Left ventricle myocardium superior (tissue), 1 donor: ENCODE results near the gene ZNHIT6. TPM values are rescaled to one million over a fixed set of nuclear protein-coding genes. Genes with fewer than 3 reads are reported as not detected.

Experiments used
- ATAC-seq: fragments of 200-7000 bp; cut with Tn5 transposase; one replicate; pipeline ENCODE4 v1.9.1; 2020; ENCODE audit warnings: mild to moderate bottlenecking, moderate library complexity
- DNase-seq: peaks from one replicate; pipeline ENCODE4 v3.0.0-alpha.2; 2020
- intact Hi-C: fragments of 100-400 bp; cut with micrococcal nuclease; formaldehyde crosslinking; loops from one replicate; pipeline ENCODE4 v1.11.0; 2022
- total RNA-seq: library from RNA; stranded (reverse); fragmentation: NEBNext Ultra II Directional; extraction: Animal tissue kit (Norgen Biotek cat#: 25700); gene quantifications from one replicate; pipeline ENCODE4 v1.2.1, GENCODE V29; 2021
- donor health status: DM: no; HTN: yes; CAD: no; lungs with severe emphysema.

ZNHIT6 gene
- total RNA-seq, 1 donor from 2014 or later = 10.5 TPM

- intact Hi-C loops = no loop called here
- ATAC-seq = no peak
Observed at GRCh38 chr1:85604298-85604997, 103.8 kb downstream of the ZNHIT6 start.

GRCh38 chr1:85603086-85603880 lies 105.0 kb downstream of the ZNHIT6 start:
- intact Hi-C loops = no loop called here
- ATAC-seq = no peak

More at GRCh38 chr1:85604298-85604997, 103.8 kb downstream of the ZNHIT6 start:
- no peak for DNase-seq

GRCh38 chr1:85602571-85602970 lies 105.7 kb downstream of the ZNHIT6 start:
- intact Hi-C loops = no loop called here
- ATAC-seq (no peak), DNase-seq (no peak)

More at GRCh38 chr1:85603086-85603880, 105.0 kb downstream of the ZNHIT6 start:
- no peak for DNase-seq

- ATAC-seq = no peak
- no peak for DNase-seq
- intact Hi-C loops = no loop called here
Observed at GRCh38 chr1:85601901-85602300, 106.3 kb downstream of the ZNHIT6 start.

- intact Hi-C loops = no loop called here
- ATAC-seq (no peak), DNase-seq (no peak)
Observed at GRCh38 chr1:85599681-85600080, 108.6 kb downstream of the ZNHIT6 start.

Other genes with a start within 250 kb of the ZNHIT6 start
- 4.1 TPM for gene DDAH1, start 243.3 kb downstream of the ZNHIT6 start, total RNA-seq
- gene CCN1, start 127.7 kb downstream of the ZNHIT6 start, total RNA-seq = 32.6 TPM